ENCODE results near the gene P2RX3. TPM values are rescaled to one million over a fixed set of nuclear protein-coding genes. Genes with fewer than 3 reads are reported as not detected.
"Not testable (repeated sequence)": the region's sequence is repeated elsewhere in the genome, so short reads cannot be mapped to it uniquely, and the experiment has no call there.

P2RX3 gene
- total RNA-seq, 2 donors from 2014 or later, result 0.40 TPM; not detected in 1

DNA sequence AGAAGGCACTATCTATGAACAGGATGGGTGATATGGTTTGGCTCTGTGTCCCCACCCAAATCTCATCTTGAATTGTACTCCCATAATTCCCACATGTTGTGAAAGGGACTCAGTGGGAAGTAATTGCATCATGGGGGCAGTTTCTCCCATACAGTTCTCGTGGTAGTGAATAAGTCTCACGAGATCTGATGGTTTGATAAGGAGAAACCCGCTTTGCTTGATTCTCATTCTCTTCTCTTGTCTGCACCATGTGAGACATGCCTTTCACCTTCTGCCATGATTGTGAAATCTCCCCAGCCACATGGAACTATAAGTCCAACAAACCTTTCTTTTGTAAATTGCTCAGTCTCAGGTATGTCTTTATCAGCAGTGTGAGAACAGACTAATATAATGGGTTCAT, 41.9 kb upstream of the P2RX3 start:
- H3K4me1 ChIP-seq (replicated peaks); intact Hi-C loops (cut with DNase I); H3K27ac ChIP-seq; DNase-seq (ENCODE audit: low spot score); H3K4me3 ChIP-seq; H3K9me3 ChIP-seq; H3K27me3 ChIP-seq (replicated peaks; ENCODE audit: insufficient read depth): not testable (repeated sequence)
- H3K36me3 ChIP-seq, result peaks cover 21 to 24% of the 10 kb centered on the region in 2 donors
- WGBS, result 67% methylated on average over 3 of the region's 3 CpGs
- TF ChIP-seq POLR2AphosphoS5 (IDR thresholded peaks at IDR 0.05), result peak; percentile 29

DNA sequence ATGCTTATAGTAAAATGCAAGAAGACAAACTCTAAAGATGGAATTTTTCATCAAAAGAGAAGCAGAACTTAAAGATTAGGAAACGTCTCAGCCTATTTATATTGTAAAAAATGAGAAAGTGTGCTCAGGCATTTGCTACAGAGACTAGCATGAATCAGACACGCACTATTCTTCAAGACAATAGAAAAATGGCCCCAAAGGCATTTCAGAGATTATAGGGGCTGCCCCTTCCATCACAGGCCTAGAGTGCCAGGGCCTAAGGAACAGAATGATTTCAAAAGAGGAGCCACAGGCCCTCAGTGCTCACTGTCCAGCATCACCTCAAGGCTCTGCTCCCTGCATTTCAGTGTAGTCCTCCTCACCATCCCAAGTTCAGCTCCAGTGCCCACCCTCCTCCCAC, 40.9 kb upstream of the P2RX3 start:
- Histone ChIP-seq H3K27me3 (replicated peaks; ENCODE audit: insufficient read depth) (no peaks in the 10 kb centered on the region), H3K27ac (no peak overlapping the region), H3K9me3 (no peaks in the 10 kb centered on the region), H3K36me3 (peaks cover 25 to 34% of the 10 kb centered on the region in 2 donors), H3K4me1 (replicated peaks) (no peaks in the 10 kb centered on the region), H3K4me3 (no peak overlapping the region)
- TF ChIP-seq POLR2A (IDR thresholded peaks at IDR 0.05), result no peak
- no peak for TF ChIP-seq POLR2AphosphoS5 (IDR thresholded peaks at IDR 0.05)
- TF ChIP-seq, protein P1, sequence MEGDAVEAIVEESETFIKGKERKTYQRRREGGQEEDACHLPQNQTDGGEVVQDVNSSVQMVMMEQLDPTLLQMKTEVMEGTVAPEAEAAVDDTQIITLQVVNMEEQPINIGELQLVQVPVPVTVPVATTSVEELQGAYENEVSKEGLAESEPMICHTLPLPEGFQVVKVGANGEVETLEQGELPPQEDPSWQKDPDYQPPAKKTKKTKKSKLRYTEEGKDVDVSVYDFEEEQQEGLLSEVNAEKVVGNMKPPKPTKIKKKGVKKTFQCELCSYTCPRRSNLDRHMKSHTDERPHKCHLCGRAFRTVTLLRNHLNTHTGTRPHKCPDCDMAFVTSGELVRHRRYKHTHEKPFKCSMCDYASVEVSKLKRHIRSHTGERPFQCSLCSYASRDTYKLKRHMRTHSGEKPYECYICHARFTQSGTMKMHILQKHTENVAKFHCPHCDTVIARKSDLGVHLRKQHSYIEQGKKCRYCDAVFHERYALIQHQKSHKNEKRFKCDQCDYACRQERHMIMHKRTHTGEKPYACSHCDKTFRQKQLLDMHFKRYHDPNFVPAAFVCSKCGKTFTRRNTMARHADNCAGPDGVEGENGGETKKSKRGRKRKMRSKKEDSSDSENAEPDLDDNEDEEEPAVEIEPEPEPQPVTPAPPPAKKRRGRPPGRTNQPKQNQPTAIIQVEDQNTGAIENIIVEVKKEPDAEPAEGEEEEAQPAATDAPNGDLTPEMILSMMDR (IDR thresholded peaks at IDR 0.05), result no peak
- intact Hi-C loops (cut with DNase I), result no loop called here
- no peak for DNase-seq (ENCODE audit: low spot score)
- 94% methylated on average over 2 of the region's 2 CpGs for WGBS

DNA sequence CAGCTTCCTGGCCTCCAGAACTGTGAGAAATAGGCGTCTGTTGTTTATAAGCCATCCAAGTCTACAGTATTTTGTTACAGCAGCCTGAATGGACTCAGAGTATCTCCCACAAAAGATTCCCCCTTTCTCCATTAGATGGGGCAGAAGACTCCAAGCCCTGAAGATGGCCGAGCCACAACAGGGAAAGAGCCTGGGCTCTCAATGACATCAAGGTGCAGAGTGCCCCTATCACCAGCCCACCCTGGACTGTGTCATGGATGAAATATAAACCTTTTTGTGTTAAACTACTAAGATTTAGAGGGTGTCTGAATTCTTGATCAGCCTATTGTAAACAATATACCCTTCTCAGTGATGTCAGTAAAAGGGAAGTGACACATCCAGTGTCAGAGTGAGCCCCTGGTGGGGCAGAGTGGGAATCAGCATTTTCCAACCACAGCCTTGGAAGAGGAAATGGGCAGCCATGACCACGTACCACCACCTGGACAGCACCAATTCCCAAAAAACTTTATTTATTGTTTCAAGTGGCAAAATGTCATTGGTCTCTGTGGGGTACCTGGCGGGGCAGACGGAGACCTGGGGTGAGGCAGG, 38.9 kb upstream of the P2RX3 start:
- intact Hi-C loops (cut with DNase I), result no loop called here
- DNase-seq (ENCODE audit: low spot score), result no peak
- Histone ChIP-seq H3K4me3 (no peak overlapping the region), H3K4me1 (replicated peaks) (no peaks in the 10 kb centered on the region), H3K27ac (no peak overlapping the region), H3K36me3 (peaks cover 25 to 45% of the 10 kb centered on the region in 2 donors), H3K9me3 (no peaks in the 10 kb centered on the region), H3K27me3 (replicated peaks; ENCODE audit: insufficient read depth) (no peaks in the 10 kb centered on the region)
- TF ChIP-seq POLR2AphosphoS5 (IDR thresholded peaks at IDR 0.05), result no peak
- TF ChIP-seq POLR2A (IDR thresholded peaks at IDR 0.05), result no peak
- TF ChIP-seq, protein P1 (IDR thresholded peaks at IDR 0.05), result no peak
- WGBS, result over 99% methylated on average over 5 of the region's 5 CpGs

DNA sequence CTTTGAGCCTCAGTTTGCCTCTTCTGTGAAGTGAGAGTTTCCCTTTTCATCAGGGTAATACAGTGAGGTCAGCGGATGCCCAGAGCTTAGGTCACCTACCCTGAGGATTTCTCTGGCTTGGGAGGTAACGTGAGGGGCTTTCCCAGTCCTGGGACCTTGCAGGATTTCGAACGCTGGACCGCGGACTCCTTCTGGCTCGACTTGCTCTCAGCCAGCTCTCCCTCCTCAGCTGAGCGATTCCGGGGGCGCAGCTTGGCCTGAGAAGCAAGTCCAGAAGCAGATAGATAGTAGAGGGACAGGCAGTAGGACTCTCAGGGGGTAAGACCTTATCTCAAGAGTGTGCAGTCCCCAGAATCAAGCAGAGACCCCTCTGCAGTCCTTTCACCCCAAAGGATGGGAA, 37.4 kb upstream of the P2RX3 start:
- no peak for TF ChIP-seq POLR2A (IDR thresholded peaks at IDR 0.05)
- intact Hi-C loops (cut with DNase I), result no loop called here
- DNase-seq (ENCODE audit: low spot score), result no peak

DNA sequence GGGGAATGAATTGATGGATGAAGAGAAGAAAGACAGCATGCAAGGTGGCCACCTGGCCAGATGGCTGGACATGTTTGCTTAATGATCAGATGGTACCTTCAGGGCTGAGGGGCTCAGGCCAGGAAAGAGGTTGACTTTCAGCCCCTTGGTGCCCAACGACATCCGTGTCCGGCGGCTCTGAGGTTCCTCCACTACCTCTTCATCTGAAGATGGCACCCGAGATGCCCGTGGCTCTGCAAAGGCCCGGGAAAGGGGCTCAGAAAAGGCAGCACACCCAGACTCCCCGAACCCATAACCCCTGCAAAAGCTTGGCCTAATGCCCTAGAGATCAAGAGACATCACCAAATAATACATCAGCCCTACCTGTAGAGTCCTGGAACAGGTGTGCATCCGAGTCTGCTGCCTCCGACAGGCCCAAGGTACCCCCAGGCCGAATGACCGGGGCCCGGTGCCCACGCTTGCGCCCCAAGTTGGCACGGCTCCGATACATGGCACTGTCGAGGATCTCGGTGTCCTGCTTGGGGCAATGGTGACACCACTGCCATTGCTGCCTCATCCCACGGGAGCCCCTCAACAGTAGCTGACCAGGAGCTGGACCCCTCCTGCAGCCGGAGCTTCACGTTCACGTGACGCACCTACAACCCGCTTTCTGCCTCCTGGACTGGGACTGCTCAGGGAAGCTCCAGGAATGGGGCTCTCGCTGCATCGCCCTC, 36.3 kb upstream of the P2RX3 start:
- no peak for TF ChIP-seq POLR2A (IDR thresholded peaks at IDR 0.05)
- no peak for TF ChIP-seq POLR2AphosphoS5 (IDR thresholded peaks at IDR 0.05)
- TF ChIP-seq, protein P1 (IDR thresholded peaks at IDR 0.05), result no peak
- no peak overlapping the region for H3K27ac ChIP-seq
- H3K36me3 ChIP-seq, result peaks cover 25 to 45% of the 10 kb centered on the region in 2 donors
- intact Hi-C loops (cut with DNase I), result no loop called here
- peaks cover under 1% of the 10 kb centered on the region for H3K4me1 ChIP-seq (replicated peaks)
- no peak for DNase-seq (ENCODE audit: low spot score)
- 97% methylated on average over 27 of the region's 27 CpGs for WGBS
- H3K9me3 ChIP-seq, result no peaks in the 10 kb centered on the region
- H3K4me3 ChIP-seq, result no peak overlapping the region
- no peaks in the 10 kb centered on the region for H3K27me3 ChIP-seq (replicated peaks; ENCODE audit: insufficient read depth)

More for the DNA sequence above, 37.4 kb upstream of the P2RX3 start:
- Histone ChIP-seq H3K4me3 (no peak overlapping the region), H3K36me3 (peaks cover 25 to 45% of the 10 kb centered on the region in 2 donors), H3K27me3 (replicated peaks; ENCODE audit: insufficient read depth) (no peaks in the 10 kb centered on the region), H3K27ac (no peak overlapping the region), H3K9me3 (no peaks in the 10 kb centered on the region), H3K4me1 (replicated peaks) (no peaks in the 10 kb centered on the region)
- WGBS, result 91% methylated on average over 10 of the region's 10 CpGs

DNA sequence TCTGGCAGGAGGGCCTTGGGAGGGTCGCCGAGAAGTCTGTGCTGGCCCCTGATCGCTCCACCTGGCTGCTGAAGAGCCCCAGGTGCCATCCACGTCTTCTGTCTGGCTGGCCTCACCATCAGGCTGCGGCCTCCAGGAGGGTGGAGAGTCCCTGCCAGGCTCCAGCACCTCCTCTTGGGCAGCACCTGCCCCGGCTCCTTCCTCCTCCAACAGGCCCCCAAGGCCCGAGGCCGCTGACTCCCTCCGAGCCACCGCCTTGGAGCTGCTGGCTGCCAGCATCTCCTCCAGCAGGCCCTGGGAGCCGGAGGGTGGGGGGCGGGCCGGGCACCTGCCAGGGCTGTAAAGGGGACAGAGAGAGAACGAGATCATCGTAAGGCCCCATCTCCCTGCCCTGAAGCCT, 35.7 kb upstream of the P2RX3 start:
- DNase-seq (ENCODE audit: low spot score), result no peak
- Histone ChIP-seq H3K4me3 (no peak overlapping the region), H3K9me3 (no peaks in the 10 kb centered on the region), H3K4me1 (replicated peaks) (peaks cover 6% of the 10 kb centered on the region), H3K36me3 (peaks cover 25 to 45% of the 10 kb centered on the region in 2 donors), H3K27ac (no peak overlapping the region), H3K27me3 (replicated peaks; ENCODE audit: insufficient read depth) (no peaks in the 10 kb centered on the region)
- intact Hi-C loops (cut with DNase I), result no loop called here
- TF ChIP-seq, protein P1 (IDR thresholded peaks at IDR 0.05), result no peak
- TF ChIP-seq POLR2A (IDR thresholded peaks at IDR 0.05), result no peak
- TF ChIP-seq POLR2AphosphoS5 (IDR thresholded peaks at IDR 0.05), result no peak
- WGBS, result 92% methylated on average over 15 of the region's 15 CpGs

Data from prostate gland (tissue), 2 donors.